GM19438 (cell line): ENCODE results near the gene HOXB4.

Experiments
- ATAC-seq: cut with Tn5 transposase; IDR thresholded peaks from one replicate; pipeline ENCODE4 v1.9.1; 2021; ENCODE audit warnings: low read depth; ENCODE audit not compliant: unreplicated experiment

The HOXB4 gene

DNA sequence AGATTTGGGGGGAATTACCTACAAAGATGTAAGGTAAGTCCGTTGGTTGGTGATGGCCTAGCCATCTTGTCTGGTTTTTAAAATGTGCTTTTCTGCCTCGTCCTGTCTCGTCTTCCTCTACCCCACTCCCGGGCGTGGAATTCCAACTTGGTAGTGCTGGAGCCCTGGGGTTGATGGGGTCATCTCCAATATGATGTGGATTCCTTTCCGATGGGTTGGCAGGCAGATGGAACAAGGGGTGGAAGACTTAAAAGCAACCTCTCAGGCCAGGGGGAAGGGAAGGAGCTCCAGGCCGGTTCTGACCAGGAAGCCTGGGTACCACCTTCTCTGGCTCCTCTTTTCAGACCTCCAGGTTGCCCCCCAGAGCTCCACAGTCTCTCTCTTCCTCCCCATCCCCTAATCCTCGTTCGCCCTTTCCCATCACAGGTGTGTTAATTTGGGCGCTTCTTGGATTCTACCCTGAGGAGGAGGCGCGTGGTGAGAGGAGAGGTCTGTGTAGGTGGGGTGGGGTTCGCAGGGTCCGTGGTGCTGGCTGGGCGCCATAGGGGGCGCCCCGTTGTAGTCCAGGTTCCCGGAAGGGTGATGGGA, 28.1 kb downstream of the HOXB4 start:
- no peak for ATAC-seq

DNA sequence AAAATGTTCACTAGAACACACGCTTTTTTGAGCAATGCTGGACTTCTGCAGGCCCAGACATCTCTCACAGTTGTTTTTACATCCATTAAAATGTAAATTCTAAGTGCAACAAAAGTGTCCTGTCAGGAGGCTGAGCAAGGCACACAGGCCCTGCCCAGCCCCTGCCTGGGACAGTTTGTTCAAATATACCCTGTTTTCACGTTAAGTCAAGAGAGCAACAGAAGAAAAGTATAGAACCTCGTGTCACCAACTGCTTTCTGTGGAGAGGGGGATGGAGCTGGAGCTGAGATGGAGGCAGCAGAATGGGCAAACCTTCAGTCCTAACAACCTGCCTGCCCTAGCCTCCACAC, 28.9 kb downstream of the HOXB4 start:
- ATAC-seq, result no peak

DNA sequence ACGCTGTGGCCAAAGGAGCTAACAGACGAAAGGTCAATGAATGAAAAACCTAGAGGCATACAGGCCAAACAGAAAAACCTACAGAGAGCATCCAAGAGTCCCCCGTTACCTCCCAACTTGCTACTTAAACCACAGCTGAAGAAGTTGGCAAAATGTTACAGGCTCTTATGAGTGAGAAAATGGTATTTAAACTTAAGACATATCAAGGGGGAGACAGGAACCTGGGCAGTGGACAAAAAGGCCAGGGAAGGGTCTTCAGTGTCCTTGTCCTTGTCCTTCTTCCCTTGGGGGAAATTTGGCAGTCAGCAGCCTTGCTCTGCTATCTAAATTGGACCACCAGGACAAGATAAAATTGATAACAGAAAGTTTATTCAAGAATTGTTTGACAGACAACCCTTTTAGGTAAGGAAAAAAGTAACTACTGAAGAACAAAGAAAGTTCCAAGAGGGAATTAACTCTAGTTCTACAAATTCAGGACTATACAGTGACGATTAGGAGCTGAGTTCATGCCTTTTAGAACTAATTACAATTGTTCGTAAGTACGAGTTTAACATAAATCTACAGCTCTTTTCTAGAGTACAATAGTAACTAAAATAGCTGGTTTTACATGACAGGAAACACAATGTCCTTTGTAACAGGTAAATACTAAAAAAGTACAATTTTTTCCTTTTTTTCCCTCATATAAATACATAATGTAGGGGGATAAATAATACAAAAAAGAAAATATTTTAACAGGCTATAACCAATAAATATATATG, 29.4 kb downstream of the HOXB4 start:
- ATAC-seq, result no peak

DNA sequence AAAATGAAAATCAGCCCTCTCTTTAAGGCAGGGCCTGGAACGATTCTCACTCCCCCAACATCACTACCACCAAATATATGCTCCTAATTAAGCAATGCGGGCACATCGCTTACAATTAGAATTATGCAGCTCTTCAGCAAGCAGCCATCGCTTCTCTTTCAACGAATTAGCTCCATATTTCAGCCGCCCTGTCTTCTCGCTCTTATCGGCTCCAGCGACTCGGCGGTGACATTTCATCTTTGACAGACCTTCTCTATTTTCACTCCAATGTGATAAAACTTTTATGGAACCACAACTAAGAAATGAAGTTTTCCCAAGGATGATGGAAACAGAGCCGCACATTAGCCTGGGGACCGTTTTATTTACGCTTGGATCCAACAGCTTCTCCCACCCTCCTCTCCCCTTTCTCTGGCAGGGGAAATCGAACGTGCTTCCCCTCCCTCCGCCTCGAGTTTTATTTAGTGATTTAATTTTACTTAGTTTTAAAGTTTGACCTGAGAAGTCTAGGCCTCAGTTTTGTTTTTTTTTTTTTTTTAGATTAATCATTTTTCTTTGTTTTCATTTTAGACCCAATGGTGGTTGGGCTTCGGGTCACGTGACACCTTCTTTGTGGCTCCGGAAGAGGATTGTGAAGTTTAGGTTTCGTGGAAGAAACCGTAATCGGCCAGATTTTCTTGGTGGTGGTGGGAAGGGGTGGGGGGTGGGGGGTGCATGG, 30.2 kb downstream of the HOXB4 start:
- no peak for ATAC-seq

DNA sequence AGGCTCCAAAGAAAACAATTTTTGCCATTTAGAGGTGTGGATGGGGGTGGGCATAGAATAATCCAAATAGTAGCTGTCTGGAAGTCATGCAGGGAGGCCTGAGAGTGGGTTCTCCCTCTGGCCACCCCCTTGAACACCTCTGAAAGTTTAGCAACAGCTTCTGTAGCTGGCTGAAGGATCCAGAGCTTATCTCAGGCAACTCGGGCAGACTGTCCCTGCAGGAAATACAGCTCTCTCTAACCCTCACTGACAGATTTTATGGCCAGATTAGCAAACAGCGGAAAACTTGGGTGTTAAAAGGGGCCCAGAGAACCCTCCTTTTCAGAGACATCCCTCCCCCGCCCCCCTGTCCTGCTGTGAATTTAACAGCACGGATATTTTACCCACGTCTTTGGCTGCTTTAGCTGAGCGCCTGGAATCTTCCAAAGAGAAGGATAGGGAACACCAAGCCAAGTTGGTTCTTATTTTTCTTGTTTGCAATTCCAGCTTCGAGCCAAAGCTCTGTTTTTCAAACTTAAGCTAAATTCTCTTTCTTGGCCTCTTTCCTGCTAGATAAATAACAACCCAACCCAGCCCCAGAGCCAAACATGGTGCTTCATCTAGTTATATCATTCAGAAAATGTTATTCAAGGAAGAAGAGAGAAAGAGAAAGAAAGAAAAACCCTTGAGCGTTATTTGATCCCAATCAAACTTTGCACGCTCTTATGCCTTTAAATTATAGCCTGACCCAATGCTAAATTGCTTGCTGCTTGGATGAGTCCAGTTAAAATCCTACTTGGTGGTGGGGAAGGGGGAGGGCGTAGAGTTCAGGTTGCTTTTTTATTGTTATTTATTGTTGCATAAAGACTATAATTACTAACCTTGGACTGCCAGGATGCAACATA, 31.0 kb downstream of the HOXB4 start:
- no peak for ATAC-seq

DNA sequence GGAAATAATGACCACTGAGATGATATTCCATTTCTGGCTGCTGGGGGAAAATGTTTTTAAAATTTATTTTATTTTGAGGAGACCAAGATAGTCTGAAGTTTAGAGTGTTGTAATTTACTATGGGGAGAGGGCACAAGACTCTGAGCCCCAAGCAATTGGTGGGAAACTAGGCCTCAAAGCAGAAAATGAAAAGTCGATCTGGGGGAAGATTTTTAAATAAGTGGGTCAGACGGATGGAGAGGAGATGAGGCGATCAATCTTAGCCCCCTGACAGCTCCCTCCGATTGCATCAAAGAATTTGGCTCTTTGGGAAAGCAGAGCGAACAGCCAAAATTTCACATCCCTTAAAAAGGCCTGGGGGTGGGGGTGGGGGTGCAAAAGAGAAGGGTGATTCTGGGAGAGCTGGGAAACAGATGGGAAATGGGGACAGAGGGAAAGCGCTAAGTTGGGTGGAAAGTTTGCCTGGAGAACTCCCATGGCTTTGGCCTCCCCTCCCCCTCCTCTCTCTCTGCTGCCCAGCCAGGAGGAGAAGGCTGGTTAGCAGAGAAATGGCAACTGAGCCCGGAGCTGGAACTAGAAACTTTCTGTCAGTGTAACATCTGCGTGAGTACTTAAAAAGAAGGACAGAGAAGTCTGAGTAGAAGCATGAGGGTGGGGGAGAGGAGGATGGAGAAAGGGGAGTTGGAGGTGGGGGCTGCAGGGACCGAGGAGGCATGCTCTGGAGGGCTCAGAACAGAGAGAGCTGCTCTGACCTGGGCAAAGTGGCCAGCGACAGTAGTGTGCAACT, 31.8 kb downstream of the HOXB4 start:
- no peak for ATAC-seq

DNA sequence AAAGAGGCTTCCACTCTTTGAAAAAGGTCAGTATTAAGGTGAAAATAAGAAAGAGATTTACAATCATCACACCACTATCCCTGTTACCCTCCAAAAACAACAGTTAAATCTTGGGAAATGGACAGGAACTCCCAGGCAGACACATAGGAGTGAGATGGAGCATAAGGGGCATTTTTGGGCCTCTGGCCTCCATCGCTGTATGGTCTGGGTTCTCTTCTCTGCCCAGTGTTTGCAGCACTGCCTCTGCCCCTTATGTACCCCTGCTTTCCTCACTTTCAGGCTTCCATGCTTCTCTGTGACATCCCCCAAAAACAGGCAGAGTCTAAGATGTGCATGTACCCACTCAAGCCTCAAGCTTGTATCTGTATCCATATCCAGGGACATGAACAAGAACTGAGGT, 32.6 kb downstream of the HOXB4 start:
- ATAC-seq, result no peak

DNA sequence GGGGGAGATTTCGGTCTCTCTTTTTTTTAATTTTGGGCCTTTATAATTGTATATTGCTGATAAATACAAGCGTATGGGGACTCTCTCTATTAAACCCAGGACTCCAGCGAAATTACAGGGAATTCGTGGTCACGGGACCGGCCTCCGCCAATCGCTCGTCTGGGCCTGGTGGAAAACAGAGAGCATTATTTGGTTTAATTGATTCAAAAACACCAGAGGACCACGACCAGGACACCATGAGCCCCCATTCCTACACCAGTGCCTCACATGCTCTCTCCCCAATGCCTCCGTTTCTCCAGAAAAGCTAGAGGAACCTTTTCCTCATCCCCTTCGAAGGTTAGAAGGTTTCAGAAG, 33.2 kb downstream of the HOXB4 start, which contains the start of gene HOXB2:
Gene HOXB2 (minus strand): TSS at position 88 of the 354 bp plus-strand sequence. CDS start 198 bp downstream, outside the sequence.
- ATAC-seq, result no peak

DNA sequence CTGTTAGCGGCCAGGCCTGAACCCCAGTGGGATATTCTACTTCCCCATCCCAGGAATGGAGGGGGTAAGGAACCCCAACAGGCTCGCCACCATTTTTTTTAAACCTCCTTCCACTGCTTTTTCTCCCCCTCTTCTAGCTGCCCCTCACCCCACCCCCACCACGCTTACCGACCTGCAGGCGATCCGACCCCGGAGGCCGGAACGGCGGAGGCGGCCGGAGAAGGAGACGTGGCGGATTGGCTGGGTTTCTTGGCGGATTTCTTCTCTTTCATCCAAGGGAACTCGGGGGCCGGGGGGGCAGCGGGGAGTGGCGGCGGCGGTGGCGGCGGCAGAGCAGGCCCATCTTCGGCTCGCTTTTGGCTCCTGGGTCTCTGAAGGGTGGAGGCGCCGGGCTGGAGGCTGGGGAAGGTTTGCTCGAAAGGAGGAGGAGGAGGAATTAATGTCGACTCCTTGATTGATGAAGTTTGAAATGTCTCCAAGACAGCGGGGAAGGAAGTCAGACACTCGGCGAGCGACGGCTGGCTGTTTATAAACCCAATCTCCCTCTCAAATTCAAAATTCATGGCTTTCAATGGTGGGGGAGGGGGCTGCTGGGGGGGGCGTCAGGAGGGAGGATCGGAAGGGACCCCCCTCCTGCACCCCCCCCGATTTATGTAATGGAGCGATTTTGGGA, 33.7 kb downstream of the HOXB4 start:
- no peak for ATAC-seq

DNA sequence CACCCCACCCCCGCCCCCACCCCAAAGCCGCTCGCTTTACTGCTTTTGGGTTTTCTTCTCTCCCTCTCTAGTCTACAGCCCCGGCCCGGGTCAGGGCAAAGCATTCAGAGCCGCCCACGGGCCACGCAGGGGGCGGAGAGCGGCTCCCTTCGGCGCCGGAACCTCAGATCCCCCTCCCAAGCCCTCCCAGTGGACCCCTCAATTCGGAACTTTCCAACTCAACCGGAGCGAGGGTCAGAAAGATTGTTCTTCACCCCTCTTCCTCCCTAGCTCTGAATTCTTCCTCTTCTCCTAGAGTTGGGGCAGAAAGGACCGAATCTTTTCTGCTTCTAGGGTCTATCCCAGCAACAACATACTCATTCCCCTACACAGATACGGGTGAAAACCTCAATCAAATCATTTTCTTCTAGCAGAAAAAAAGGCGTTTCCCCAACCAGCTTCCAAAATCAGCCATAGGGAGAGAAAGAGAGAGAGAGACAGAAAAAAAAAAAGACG, 34.2 kb downstream of the HOXB4 start:
- ATAC-seq, result peak; percentile 32

DNA sequence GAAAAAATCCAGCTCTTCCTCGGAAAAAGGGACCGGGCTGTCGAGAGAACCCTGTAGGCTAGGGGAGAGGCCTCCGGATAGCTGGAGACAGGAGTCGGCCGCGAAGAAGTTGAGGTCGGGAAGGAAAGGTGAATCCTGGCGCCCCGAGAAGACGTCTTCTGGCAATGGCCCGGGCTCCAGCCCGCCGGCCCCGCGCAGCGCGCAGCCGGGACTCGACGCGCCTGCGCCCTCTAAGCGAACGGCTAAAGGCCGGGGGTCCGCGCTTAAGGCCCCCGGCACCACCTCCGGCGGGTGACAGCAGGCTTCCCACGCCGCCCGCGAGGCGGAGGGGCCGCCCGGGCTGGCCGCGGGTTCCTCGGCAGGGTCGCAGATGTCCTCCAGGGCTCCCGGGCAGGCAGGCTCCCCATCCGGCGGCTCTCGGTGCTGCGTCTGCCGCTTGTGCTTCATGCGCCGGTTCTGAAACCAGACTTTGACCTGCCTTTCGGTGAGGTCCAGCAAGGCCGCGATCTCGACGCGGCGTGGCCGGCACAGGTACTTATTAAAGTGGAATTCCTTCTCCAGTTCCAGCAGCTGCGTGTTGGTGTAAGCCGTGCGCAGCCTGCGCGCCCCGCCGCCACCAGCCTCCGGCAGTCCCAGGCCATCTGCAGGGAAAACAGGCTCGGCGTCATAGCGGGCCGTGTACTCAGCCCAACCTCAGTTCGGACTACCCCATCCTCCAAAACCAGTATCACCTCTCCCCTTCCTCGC, 34.9 kb downstream of the HOXB4 start:
- ATAC-seq, result peak; percentile 52

DNA sequence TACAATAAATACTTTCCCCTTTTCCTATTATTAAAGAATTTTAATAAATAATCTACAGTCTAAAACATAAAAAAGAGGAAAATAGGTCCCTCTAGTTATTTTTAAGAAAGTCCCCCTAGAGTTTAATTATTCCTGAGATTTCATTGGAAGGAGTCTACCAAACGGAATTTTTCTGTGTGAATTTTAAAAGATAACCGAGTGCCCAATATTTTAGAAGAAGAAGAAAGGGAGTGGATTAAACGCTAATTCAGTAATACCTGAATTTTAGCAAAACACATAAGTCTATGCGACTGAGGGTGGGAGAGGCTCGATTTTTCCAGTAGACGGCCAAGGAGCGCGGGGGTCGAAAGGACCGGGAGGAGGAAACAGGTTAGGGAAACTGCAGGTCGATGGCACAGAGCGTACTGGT, 35.4 kb downstream of the HOXB4 start:
- no peak for ATAC-seq

DNA sequence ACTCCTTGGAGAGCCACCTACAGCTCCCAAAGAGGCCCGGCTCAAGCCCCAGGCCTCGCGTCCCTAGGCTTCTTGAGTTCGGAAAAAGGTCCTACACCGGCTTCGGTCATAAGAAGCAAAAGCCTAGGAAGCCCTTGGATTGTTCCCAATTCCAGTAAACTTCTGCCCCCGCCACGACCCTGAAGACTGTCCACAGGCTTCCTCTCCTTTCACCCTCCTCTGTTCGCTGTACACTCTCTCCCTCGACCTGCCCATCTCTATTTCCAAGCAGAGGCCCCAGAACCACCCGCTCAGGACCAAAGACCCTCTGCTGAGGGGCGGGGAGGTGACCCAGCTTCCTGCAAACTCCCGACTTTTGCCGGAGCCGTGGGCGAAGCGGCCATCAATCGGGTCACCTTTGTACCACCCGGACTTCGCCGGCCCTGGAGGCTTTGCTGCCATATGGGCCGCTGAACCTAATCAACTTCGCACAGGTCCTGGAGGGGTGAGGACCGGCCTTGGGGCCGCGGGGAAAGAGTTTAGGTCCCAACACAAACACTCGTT, 36.0 kb downstream of the HOXB4 start:
- ATAC-seq, result no peak

DNA sequence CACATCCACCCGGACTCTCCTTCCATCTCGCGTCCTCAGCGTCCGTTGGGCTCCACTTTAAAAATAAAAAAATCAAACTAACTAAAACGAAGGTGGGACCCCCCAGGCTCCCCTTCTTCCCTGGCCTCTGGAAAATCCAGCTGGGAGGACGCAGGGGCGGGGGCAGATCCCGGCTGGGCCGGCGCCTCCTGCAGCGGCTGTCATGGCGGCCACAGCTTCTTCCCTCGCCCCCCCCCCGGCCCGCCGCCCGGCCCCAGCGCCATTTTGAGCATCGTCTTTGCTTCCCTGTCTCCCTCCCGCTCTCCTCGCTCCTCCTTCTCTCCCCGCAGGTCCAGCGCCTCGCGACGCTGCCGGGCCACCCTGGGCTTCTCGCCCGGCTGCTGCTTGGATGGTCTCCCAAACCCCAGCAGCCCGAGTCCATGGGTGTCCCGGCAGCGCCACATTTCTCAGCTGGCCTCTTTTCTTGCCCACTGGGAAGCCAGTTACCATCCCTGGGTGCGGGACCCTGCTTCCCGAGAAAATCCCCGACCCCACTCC, 36.5 kb downstream of the HOXB4 start:
- ATAC-seq, result no peak

DNA sequence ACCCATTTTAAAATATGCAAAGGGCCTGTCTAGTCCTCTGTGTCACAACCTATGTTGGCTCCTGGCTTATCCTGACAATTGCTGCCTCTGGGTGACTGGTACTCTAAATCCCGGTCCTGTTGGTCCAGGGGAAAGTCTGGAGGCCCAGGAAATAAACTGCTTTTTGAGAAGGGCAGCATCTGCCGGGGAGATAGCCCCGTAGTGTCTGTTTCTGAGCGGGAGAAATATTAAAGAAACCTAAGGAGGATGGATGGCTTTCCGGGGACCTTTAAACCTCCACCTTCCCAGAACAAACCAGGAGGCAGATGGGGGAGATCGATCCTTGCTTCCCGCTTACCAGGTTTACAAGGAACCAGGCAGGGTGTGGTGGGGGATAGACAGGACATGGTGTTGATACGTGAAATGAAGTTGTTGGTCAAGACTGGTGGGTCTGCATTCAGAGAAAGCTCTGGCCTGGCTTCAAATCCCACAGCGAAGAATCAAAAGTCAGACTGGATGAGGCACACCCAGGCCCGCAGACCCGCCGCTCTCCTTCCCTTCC, 37.0 kb downstream of the HOXB4 start:
- ATAC-seq, result no peak

DNA sequence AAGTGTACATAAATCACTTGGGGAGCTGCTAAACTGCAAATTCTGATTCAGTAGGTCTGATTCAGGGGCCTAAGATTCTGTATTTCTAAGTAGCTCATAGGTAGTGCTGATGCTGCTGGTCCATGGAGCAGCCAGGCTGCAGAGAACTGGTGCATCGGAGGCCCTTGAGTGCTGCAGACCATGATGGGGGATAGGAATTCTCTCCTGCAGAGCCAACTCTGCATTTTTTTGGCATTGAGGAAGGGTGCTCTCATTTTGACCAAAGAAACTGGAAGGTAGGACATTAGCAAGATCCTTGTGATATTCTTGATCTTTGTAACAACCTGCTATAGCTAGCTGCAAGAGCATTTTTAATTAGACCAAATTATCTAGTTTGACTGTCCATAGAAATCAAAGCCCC, 37.9 kb downstream of the HOXB4 start:
- ATAC-seq, result no peak

DNA sequence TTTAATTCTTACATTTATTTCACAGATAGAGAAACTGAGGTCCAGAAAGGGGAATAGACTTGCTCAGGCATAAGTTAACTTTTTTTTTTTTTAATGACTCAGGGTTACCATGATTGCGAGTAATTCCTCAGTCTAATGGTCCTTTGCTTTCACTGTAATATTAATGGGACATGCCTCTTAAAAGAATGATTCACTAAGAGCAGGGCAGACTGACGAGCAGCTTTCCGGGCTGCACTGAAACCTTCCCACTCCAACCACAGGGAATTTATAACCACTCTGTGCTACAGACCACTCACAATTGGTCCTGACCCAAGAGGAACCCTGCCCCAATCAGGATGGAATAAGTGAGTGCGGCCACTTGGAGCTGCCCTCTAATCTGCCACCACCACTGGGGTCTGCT, 39.0 kb downstream of the HOXB4 start:
- no peak for ATAC-seq

DNA sequence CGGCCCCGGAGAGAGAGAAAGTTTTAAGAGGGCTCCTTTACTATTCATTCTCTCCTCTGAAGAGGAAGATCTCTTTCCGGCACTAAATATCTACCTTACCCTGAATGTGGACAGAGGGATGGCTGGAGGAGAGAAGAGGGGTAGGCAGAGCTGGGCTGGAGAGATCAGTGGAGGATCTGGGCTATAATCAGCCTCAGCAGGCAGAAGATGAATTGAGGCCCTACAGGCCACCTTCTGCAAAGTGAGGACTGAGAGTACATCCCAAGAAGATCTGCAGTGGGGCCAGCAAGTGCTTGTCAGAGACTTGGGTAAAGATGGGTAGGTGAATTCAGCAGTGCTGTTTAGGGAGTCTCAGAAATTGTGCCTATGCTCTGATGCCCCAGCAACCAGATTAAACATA, 40.8 kb downstream of the HOXB4 start:
- ATAC-seq, result no peak
